Mesendoderm (in vitro differentiated cells): ENCODE measurements around the gene RHOT2.
A peak's percentile ranks its signal among the peaks of the same experiment; 100 is the strongest.

Experiments used
- DNase-seq: peaks from one replicate; pipeline ENCODE4 v3.0.0; 2013
- H2AK5ac ChIP-seq: 2 replicates; pipeline ENCODE4 v1.6.1; 2013; ENCODE audit warnings: low read length, inconsistent platforms
- H2BK120ac ChIP-seq: 2 replicates; pipeline ENCODE4 v1.6.1; 2013; ENCODE audit warnings: low read depth, mild to moderate bottlenecking, low read length, moderate library complexity, mixed read lengths
- H2BK15ac ChIP-seq: replicated peaks from 2 replicates; pipeline ENCODE4 v1.6.1; 2013; ENCODE audit warnings: low read depth, mild to moderate bottlenecking, moderate library complexity
- H2BK5ac ChIP-seq: 2 replicates; pipeline ENCODE4 v1.6.1; 2013; ENCODE audit warnings: low read length, inconsistent platforms
- H3K18ac ChIP-seq: 2 replicates; pipeline ENCODE4 v1.6.1; 2013; ENCODE audit warnings: mild to moderate bottlenecking, low read length, mixed read lengths
- H3K23ac ChIP-seq: one replicate; pipeline ENCODE4 v1.6.1; 2013; ENCODE audit warnings: low read length
- H3K27ac ChIP-seq: 2 replicates; pipeline ENCODE4 v1.5.1; 2013; ENCODE audit warnings: low read depth, mild to moderate bottlenecking, inconsistent platforms, low read length, moderate library complexity
- H3K27me3 ChIP-seq: 2 replicates; pipeline ENCODE4 v1.6.1; 2013; ENCODE audit warnings: low read length, control low read depth, mild to moderate bottlenecking, inconsistent platforms; ENCODE audit not compliant: insufficient read depth, poor library complexity
- H3K36me3 ChIP-seq: 2 replicates; pipeline ENCODE4 v1.6.1; 2013; ENCODE audit warnings: low read length, inconsistent platforms; ENCODE audit not compliant: control insufficient read depth, insufficient read depth
- H3K4ac ChIP-seq: one replicate; pipeline ENCODE4 v1.6.1; 2013; ENCODE audit warnings: low read depth, mild to moderate bottlenecking, low read length, moderate library complexity
- H3K4me1 ChIP-seq: 2 replicates; pipeline ENCODE4 v1.6.1; 2013; ENCODE audit warnings: low read depth, low read length, inconsistent platforms; ENCODE audit not compliant: control insufficient read depth
- H3K4me2 ChIP-seq: 2 replicates; pipeline ENCODE4 v1.6.1; 2013; ENCODE audit warnings: low read length
- H3K4me3 ChIP-seq: 2 replicates; pipeline ENCODE4 v1.5.1; 2013; ENCODE audit warnings: mild to moderate bottlenecking, low read length
- H3K56ac ChIP-seq: one replicate; pipeline ENCODE4 v1.6.1; 2013; ENCODE audit warnings: low read length
- H3K79me1 ChIP-seq: 2 replicates; pipeline ENCODE4 v1.6.1; 2013; ENCODE audit warnings: low read length, inconsistent platforms
- H3K79me2 ChIP-seq: 2 replicates; pipeline ENCODE4 v1.6.1; 2013; ENCODE audit warnings: mild to moderate bottlenecking, low read length; ENCODE audit not compliant: control insufficient read depth, insufficient read depth
- H3K9ac ChIP-seq: 2 replicates; pipeline ENCODE4 v1.6.1; 2013; ENCODE audit warnings: low read length, inconsistent platforms
- H4K5ac ChIP-seq: one replicate; pipeline ENCODE4 v1.6.1; 2013; ENCODE audit warnings: low read length
- H4K8ac ChIP-seq: one replicate; pipeline ENCODE4 v1.6.1; 2013; ENCODE audit warnings: low read depth, mild to moderate bottlenecking, control low read depth, low read length, moderate library complexity
- WGBS: extraction: QIAGEN DNeasy Blood & Tissue Kit; methylation state at CpG from one replicate; pipeline ENCODE4 v1.1.7; 2013; ENCODE audit warnings: low lambda C conversion rate, missing lambda C conversion rate; ENCODE audit not compliant: insufficient coverage; ENCODE audit errors: extremely low coverage; 5-methylcytosine and 5-hydroxymethylcytosine counted together

The RHOT2 gene

DNA sequence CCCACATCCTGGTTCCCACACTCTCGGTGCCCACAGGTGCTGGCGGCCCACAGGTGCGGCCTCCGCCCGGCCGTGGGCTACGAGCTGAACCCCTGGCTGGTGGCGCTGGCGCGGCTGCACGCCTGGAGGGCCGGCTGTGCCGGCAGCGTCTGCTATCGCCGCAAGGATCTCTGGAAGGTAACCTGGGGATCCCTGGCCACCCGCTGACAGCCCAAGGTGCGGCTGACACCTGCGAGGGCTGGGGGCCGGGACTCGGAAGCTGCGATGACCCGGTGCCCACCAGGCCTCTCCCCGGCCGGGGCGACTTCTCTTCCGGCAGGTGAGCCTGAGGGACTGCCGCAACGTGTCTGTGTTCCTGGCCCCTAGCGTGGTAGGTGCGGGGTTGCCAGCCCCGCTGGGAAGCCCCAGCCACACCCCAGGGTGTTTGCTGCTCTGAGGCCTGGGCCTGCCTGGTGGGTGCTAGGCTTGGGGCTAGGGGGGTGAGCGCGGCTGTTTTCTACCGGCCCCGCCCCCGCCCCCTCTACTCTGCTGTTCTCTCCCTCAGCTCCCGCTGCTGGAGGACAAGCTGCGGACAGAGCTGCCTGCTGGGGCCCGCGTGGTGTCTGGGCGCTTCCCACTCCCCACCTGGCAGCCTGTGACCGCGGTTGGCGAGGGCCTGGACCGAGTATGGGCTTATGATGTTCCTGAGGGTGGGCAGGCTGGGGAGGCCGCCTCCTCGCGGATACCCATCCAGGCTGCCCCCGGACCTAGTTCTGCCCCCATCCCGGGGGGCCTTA lies 54.0 kb downstream of the RHOT2 start:
- Histone ChIP-seq H3K56ac (peak overlapping the region; percentile 49), H3K36me3 (no peaks in the 10 kb centered on the region), H3K23ac (no peak overlapping the region), H3K4me3 (no peak overlapping the region), H2AK5ac (no peak overlapping the region), H3K4ac (no peak overlapping the region), H2BK5ac (no peak overlapping the region), H3K27me3 (no peaks in the 10 kb centered on the region), H3K18ac (no peak overlapping the region), H2BK120ac (no peak overlapping the region), H4K5ac (no peak overlapping the region), H3K79me1 (no peaks in the 10 kb centered on the region), H2BK15ac (no peak overlapping the region), H3K4me2 (no peak overlapping the region), H3K79me2 (no peaks in the 10 kb centered on the region), H3K4me1 (peaks cover 4% of the 10 kb centered on the region), H3K9ac (no peak overlapping the region), H4K8ac (no peak overlapping the region), H3K27ac (no peak overlapping the region)
- no CpG with 5 or more reads among the region's 51 CpGs for WGBS
- no peak for DNase-seq

DNA sequence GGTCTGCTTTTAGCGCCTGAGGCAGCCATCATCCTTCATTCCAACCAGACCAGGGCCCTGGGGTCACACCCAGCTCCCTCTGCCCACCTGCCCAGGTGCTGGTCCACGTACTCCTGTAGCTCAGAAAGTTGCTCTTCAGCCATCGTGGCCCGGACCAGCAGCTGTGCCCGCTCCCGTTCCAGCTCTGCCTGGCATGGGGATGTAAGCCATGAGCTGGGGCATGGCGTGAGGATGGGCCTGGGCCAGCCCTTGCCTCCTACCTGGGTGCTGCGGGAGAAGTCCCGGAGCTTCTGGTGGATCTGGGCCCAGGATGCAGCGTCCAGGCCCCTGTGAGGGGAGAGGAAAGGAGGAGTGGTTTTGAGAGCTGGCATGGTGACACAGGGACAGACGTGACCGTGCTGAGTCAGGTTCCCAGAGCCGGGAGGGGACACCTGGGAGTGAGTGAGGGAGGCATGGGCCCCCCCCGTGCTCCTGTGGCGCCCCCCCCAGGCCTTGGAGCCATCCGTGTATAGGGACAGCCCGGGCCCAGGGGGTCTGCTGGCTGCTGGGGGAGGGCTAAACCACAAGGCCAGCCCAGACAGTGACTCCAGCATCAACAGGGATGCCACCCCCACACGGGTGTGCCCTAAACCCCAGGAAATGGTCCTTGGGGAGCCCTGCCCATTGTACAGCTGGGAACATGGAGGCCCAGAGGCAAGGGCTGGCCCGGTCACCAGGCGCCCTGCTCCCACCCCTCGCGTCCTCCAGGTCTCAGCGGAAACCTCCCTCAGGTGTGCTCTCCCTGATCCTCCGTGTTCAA lies 55.1 kb downstream of the RHOT2 start:
- Histone ChIP-seq H2AK5ac (no peak overlapping the region), H3K4ac (no peak overlapping the region), H3K27me3 (no peaks in the 10 kb centered on the region), H2BK15ac (no peak overlapping the region), H3K27ac (no peak overlapping the region), H3K4me2 (no peak overlapping the region), H3K79me2 (no peaks in the 10 kb centered on the region), H2BK5ac (no peak overlapping the region), H3K4me1 (peaks cover 4% of the 10 kb centered on the region), H3K79me1 (no peaks in the 10 kb centered on the region), H3K4me3 (no peak overlapping the region), H2BK120ac (no peak overlapping the region), H3K23ac (no peak overlapping the region), H3K56ac (no peak overlapping the region), H3K9ac (no peak overlapping the region), H3K18ac (no peak overlapping the region), H3K36me3 (no peaks in the 10 kb centered on the region), H4K8ac (no peak overlapping the region), H4K5ac (no peak overlapping the region)
- no CpG with 5 or more reads among the region's 24 CpGs for WGBS
- no peak for DNase-seq

DNA sequence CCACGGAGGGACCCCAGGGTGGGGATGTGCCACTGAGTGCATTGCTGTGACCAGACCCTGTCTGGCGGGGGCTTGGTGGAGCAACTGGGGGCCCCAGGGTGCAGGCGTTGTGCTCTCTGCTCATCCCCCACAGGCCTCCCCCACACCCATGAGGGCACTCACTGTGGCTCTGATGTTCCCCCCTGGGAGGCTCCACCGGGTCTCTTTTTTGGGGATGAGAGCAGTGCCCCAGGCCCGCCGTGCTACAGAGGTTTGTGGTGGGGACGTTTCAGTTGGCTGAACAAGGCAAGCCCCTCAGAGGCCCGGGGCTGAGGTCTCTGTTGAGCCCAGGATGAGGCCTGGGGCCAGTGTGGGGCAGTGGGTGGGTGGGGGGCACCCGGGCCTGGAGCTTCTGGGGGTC lies 55.8 kb downstream of the RHOT2 start:
- Histone ChIP-seq H3K36me3 (no peaks in the 10 kb centered on the region), H2BK15ac (no peak overlapping the region), H3K9ac (no peak overlapping the region), H3K4ac (no peak overlapping the region), H3K18ac (no peak overlapping the region), H3K56ac (no peak overlapping the region), H3K4me2 (no peak overlapping the region), H4K5ac (no peak overlapping the region), H3K79me1 (no peaks in the 10 kb centered on the region), H3K27ac (no peak overlapping the region), H3K27me3 (no peaks in the 10 kb centered on the region), H2AK5ac (no peak overlapping the region), H2BK5ac (no peak overlapping the region), H3K4me1 (peaks cover 4% of the 10 kb centered on the region), H3K23ac (no peak overlapping the region), H4K8ac (no peak overlapping the region), H2BK120ac (no peak overlapping the region), H3K79me2 (no peaks in the 10 kb centered on the region), H3K4me3 (no peak overlapping the region)
- no CpG with 5 or more reads among the region's 9 CpGs for WGBS
- no peak for DNase-seq
